H9 (cell line): Measurements from ENCODE around the gene HTD2. TPM values are rescaled to one million over a fixed set of nuclear protein-coding genes. Genes with fewer than 3 reads are reported as not detected.

ENCODE experiments used
- DNase-seq: peaks from one replicate; pipeline ENCODE4 v3.0.0-alpha.2; 2017
- H2AFZ ChIP-seq: one replicate; pipeline ENCODE4 v1.6.1; 2013; ENCODE audit warnings: mild to moderate bottlenecking, low read length, control low read depth, moderate library complexity
- H2AK5ac ChIP-seq: 2 replicates; pipeline ENCODE4 v1.6.1; 2013; ENCODE audit warnings: low read length, control low read depth, mixed read lengths; ENCODE audit not compliant: insufficient read length
- H2BK120ac ChIP-seq: one replicate; pipeline ENCODE4 v1.6.1; 2013; ENCODE audit warnings: low read depth, mild to moderate bottlenecking, low read length, control low read depth, inconsistent platforms; ENCODE audit not compliant: poor library complexity, severe bottlenecking
- H2BK12ac ChIP-seq: 2 replicates; pipeline ENCODE4 v1.6.1; 2013; ENCODE audit warnings: low read length, control low read depth, mixed read lengths, low read depth; ENCODE audit not compliant: insufficient read length
- H2BK15ac ChIP-seq: 2 replicates; pipeline ENCODE4 v1.6.1; 2013; ENCODE audit warnings: low read depth, low read length, control low read depth
- H2BK20ac ChIP-seq: one replicate; pipeline ENCODE4 v1.6.1; 2013; ENCODE audit warnings: low read depth, mild to moderate bottlenecking, low read length, control low read depth, inconsistent platforms; ENCODE audit not compliant: poor library complexity, severe bottlenecking
- H2BK5ac ChIP-seq: 2 replicates; pipeline ENCODE4 v1.6.1; 2013; ENCODE audit warnings: low read length, control low read depth, mixed read lengths; ENCODE audit not compliant: insufficient read length
- H3K14ac ChIP-seq: 2 replicates; pipeline ENCODE4 v1.6.1; 2013; ENCODE audit warnings: low read length, control low read depth; ENCODE audit not compliant: insufficient read depth
- H3K18ac ChIP-seq: 2 replicates; pipeline ENCODE4 v1.6.1; 2013; ENCODE audit warnings: low read depth, mild to moderate bottlenecking, mixed read lengths, low read length, control low read depth; ENCODE audit not compliant: insufficient read length
- H3K23ac ChIP-seq: 2 replicates; pipeline ENCODE4 v1.6.1; 2013; ENCODE audit warnings: low read length, control low read depth, mixed read lengths, low read depth; ENCODE audit not compliant: insufficient read length
- H3K23me2 ChIP-seq: 2 replicates; pipeline ENCODE4 v1.6.1; 2013; ENCODE audit warnings: low read depth, mild to moderate bottlenecking, mixed read lengths, low read length, control low read depth; ENCODE audit not compliant: insufficient read length, poor library complexity, severe bottlenecking
- H3K27ac ChIP-seq: 2 replicates; pipeline ENCODE4 v1.5.1; 2013; ENCODE audit warnings: low read length, control low read depth, mixed read lengths, low read depth; ENCODE audit not compliant: insufficient read length
- H3K27me3 ChIP-seq: 2 replicates; pipeline ENCODE4 v1.6.1; 2013; ENCODE audit warnings: low read length, control low read depth, inconsistent platforms; ENCODE audit not compliant: insufficient read depth
- H3K4ac ChIP-seq: 2 replicates; pipeline ENCODE4 v1.6.1; 2013; ENCODE audit warnings: low read depth, mild to moderate bottlenecking, control low read depth, inconsistent platforms, low read length, moderate library complexity
- H3K4me1 ChIP-seq: 2 replicates; pipeline ENCODE4 v1.6.1; 2013; ENCODE audit warnings: low read length, control low read depth, inconsistent platforms; ENCODE audit not compliant: insufficient read depth
- H3K4me2 ChIP-seq: 2 replicates; pipeline ENCODE4 v1.6.1; 2013; ENCODE audit warnings: low read length, control low read depth, mixed read lengths; ENCODE audit not compliant: insufficient read length, insufficient read depth
- H3K56ac ChIP-seq: 2 replicates; pipeline ENCODE4 v1.6.1; 2013; ENCODE audit warnings: low read depth, mild to moderate bottlenecking, mixed read lengths, low read length, control low read depth; ENCODE audit not compliant: insufficient read length
- H3K79me1 ChIP-seq: 2 replicates; pipeline ENCODE4 v1.6.1; 2013; ENCODE audit warnings: low read depth, mild to moderate bottlenecking, moderate library complexity, low read length, control low read depth, inconsistent platforms; ENCODE audit not compliant: insufficient read depth, poor library complexity, severe bottlenecking
- H3K79me2 ChIP-seq: 2 replicates; pipeline ENCODE4 v1.6.1; 2013; ENCODE audit warnings: low read length, control low read depth, inconsistent platforms; ENCODE audit not compliant: insufficient read depth
- H3K9ac ChIP-seq: 2 replicates; pipeline ENCODE4 v1.6.1; 2013; ENCODE audit warnings: low read length, control low read depth, mixed read lengths; ENCODE audit not compliant: insufficient read length; ENCODE audit errors: extremely low read depth
- H3K9me3 ChIP-seq: one replicate; pipeline ENCODE4 v1.6.1; 2013; ENCODE audit warnings: low read depth, low read length, inconsistent platforms; ENCODE audit not compliant: control insufficient read depth
- H3T11ph ChIP-seq: one replicate; pipeline ENCODE4 v1.6.1; 2013; ENCODE audit warnings: mild to moderate bottlenecking, low read length, control low read depth, inconsistent platforms
- H4K20me1 ChIP-seq: one replicate; pipeline ENCODE4 v1.6.1; 2013; ENCODE audit not compliant: control insufficient read depth, insufficient read length, insufficient read depth
- H4K5ac ChIP-seq: 2 replicates; pipeline ENCODE4 v1.6.1; 2013; ENCODE audit warnings: low read depth, mild to moderate bottlenecking, mixed read lengths, low read length, control low read depth; ENCODE audit not compliant: insufficient read length
- H4K8ac ChIP-seq: replicated peaks from 2 replicates; pipeline ENCODE4 v1.6.1; 2013; ENCODE audit warnings: low read length, control low read depth, mixed read lengths, low read depth; ENCODE audit not compliant: insufficient read length
- H4K91ac ChIP-seq: 2 replicates; pipeline ENCODE4 v1.6.1; 2013; ENCODE audit warnings: low read depth, mild to moderate bottlenecking, moderate library complexity, mixed read lengths, low read length, control low read depth; ENCODE audit not compliant: insufficient read length
- H3K27ac Mint-ChIP-seq, 3 experiments: 2 replicates in 2 of 3; 3 replicates in 1 of 3; pipeline ENCODE4 v1.8.0; 2020 to 2021; ENCODE audit warnings: mixed read lengths in 3 of 3, mild to moderate bottlenecking in 1 of 3, moderate library complexity in 1 of 3
- H3K27me3 Mint-ChIP-seq: 2 replicates; pipeline ENCODE4 v1.8.0; 2021; ENCODE audit warnings: low read depth, mild to moderate bottlenecking, moderate library complexity, mixed read lengths
- H3K36me3 Mint-ChIP-seq, 3 experiments: 2 replicates in 2 of 3; 3 replicates in 1 of 3; pipeline ENCODE4 v1.8.0; 2020 to 2021; ENCODE audit warnings: low read depth in 3 of 3, mixed read lengths in 3 of 3; ENCODE audit not compliant: insufficient read depth in 1 of 3
- H3K4me1 Mint-ChIP-seq, 2 experiments: 2 replicates each; pipeline ENCODE4 v1.8.0; 2020; ENCODE audit warnings: mixed read lengths in 2 of 2
- H3K4me3 Mint-ChIP-seq, 2 experiments: 2 replicates in 1 of 2; 3 replicates in 1 of 2; pipeline ENCODE4 v1.8.0; 2020 to 2021; ENCODE audit warnings: mild to moderate bottlenecking in 2 of 2, mixed read lengths in 2 of 2, moderate library complexity in 1 of 2
- H3K9me3 Mint-ChIP-seq, 2 experiments: 2 replicates in 1 of 2; 3 replicates in 1 of 2; pipeline ENCODE4 v1.8.0; 2020; ENCODE audit warnings: mild to moderate bottlenecking in 2 of 2, mixed read lengths in 2 of 2, moderate library complexity in 1 of 2
- CTCF ChIP-seq: fragments of 200-600 bp; sonication (generic); conservative IDR thresholded peaks from 3 replicates; pipeline ENCODE4 v1.8.0; 2021; ENCODE audit warnings: antibody characterized with exemption, mild to moderate bottlenecking
- WGBS: extraction: QIAGEN DNeasy Blood & Tissue Kit; methylation state at CpG from one replicate; pipeline ENCODE4 v1.1.7; 2013; ENCODE audit warnings: missing lambda C conversion rate, low lambda C conversion rate, mixed read lengths; ENCODE audit not compliant: insufficient read length; ENCODE audit errors: extremely low coverage; 5-methylcytosine and 5-hydroxymethylcytosine counted together
- total RNA-seq: library from RNA; stranded (reverse); gene quantifications from 2 replicates; pipeline ENCODE4 v1.2.1, GENCODE V29; 2021

Gene HTD2
- total RNA-seq, 1 experiment from 2014 or later: 13.4 TPM

- no peak overlapping the region for H2BK5ac ChIP-seq
- TF ChIP-seq CTCF: no peak
- no peak overlapping the region for H4K91ac ChIP-seq
- no peaks in the 10 kb centered on the region for H4K20me1 ChIP-seq
- H2BK12ac ChIP-seq: no peak overlapping the region
- H3K9me3 ChIP-seq: no peaks in the 10 kb centered on the region
- Mint-ChIP-seq H3K4me3 (no peak overlapping the region), H3K36me3 (no peaks in the 10 kb centered on the region), H3K27ac (no peak overlapping the region), H3K9me3 (no peaks in the 10 kb centered on the region), H3K4me1 (no peaks in the 10 kb centered on the region), H3K27me3 (no peaks in the 10 kb centered on the region; the same call in 1 of the 2 replicates)
- no peak overlapping the region for H3K27ac ChIP-seq
- H3K18ac ChIP-seq: no peak overlapping the region
- H4K5ac ChIP-seq: no peak overlapping the region
- no peaks in the 10 kb centered on the region for H3K4me1 ChIP-seq
- no peaks in the 10 kb centered on the region for H3K79me1 ChIP-seq
- H2BK20ac ChIP-seq: no peak overlapping the region
- no peak for DNase-seq
- H2BK120ac ChIP-seq: no peak overlapping the region
- H3T11ph ChIP-seq: no peak overlapping the region
- WGBS: no CpG with 5 or more reads among the region's 3 CpGs
- no peak overlapping the region for H2BK15ac ChIP-seq
- no peak overlapping the region for H3K14ac ChIP-seq
- H4K8ac ChIP-seq: no peak overlapping the region
- no peaks in the 10 kb centered on the region for H3K27me3 ChIP-seq
- no peak overlapping the region for H3K4ac ChIP-seq
- no peaks in the 10 kb centered on the region for H3K79me2 ChIP-seq
- no peak overlapping the region for H3K56ac ChIP-seq
- no peak overlapping the region for H2AK5ac ChIP-seq
- H3K9ac ChIP-seq: no peak overlapping the region
- H2AFZ ChIP-seq: no peak overlapping the region
- H3K23me2 ChIP-seq: no peaks in the 10 kb centered on the region
- no peak overlapping the region for H3K4me2 ChIP-seq
- no peak overlapping the region for H3K23ac ChIP-seq
These were observed 34.4 kb downstream of the HTD2 start for GRCh38 chr3:58340594-58341244.
